ENCODE measurements around the gene NFIA. TPM values are rescaled to one million over a fixed set of nuclear protein-coding genes. Genes with fewer than 3 reads are reported as not detected.

Gene NFIA
- total and polyA plus RNA-seq, 10 of the 15 experiments (the other 5 are each of a cell fraction or from before 2014, with no cell fraction given): 0.10 to 0.16 TPM; not detected in 8

GRCh38 chr1:61307422-61308142 lies 225.2 kb downstream of the NFIA start:
- ChIA-PET POLR2A (no interaction called here), SMC1A (ENCODE audit: uncharacterized antibody, unreplicated experiment) (no interaction called here), RAD21 (ENCODE audit: unreplicated experiment) (no interaction called here), CTCF (no interaction called here)
- no peak overlapping the region for H3K27ac ChIP-seq (ENCODE audit: control insufficient read depth, insufficient read depth)
- H3K4me2 ChIP-seq (ENCODE audit: control insufficient read depth, insufficient read depth): no peak overlapping the region
- H3K36me3 ChIP-seq (ENCODE audit: control insufficient read depth in 2 of 2, insufficient read depth in 2 of 2, low read length in 1 of 2): no peaks in the 10 kb centered on the region
- ATAC-seq (no peak), DNase-seq (ENCODE audit: low read depth, low spot score) (no peak), FAIRE-seq (no peak)
- H3K9me3 ChIP-seq (replicated peaks; ENCODE audit: control insufficient read depth, insufficient read depth, low read length): no peaks in the 10 kb centered on the region
- intact Hi-C loops (cut with micrococcal nuclease; ENCODE audit: unreplicated experiment): no loop called here
- no peak overlapping the region for H3K4me3 ChIP-seq
- no peaks in the 10 kb centered on the region for H3K4me1 ChIP-seq (ENCODE audit: control insufficient read depth, insufficient read depth, low read length)
- H4K20me1 ChIP-seq (ENCODE audit: control insufficient read depth, insufficient read depth): no peaks in the 10 kb centered on the region
- WGBS (ENCODE audit: insufficient coverage, insufficient replicate concordance, low lambda C conversion rate, missing lambda C conversion rate): 2% methylated on average over 3 of the region's 3 CpGs
- BruUV-seq (replicated peaks): no TSS peak
- no peak overlapping the region for H2AFZ ChIP-seq (ENCODE audit: control insufficient read depth, low read depth, low read length)
- no peaks in the 10 kb centered on the region; a peak in 1 of 4 replicates for H3K27me3 ChIP-seq (replicated peaks in 1 of 2; ENCODE audit: control insufficient read depth in 2 of 2, insufficient read depth in 2 of 2, low read length in 1 of 2)
- no peaks in the 10 kb centered on the region for H3K79me2 ChIP-seq (ENCODE audit: control insufficient read depth, insufficient read depth, low read length)
- H3K9ac ChIP-seq (ENCODE audit: control insufficient read depth, insufficient read depth, low read length): no peak overlapping the region
- in situ Hi-C loops (cut with MboI): no loop called here
- TF ChIP-seq MYB (IDR thresholded peaks at IDR 0.05; ENCODE audit: borderline replicate concordance, low read depth, low read length) (no peak), KLF5 (IDR thresholded peaks at IDR 0.05; ENCODE audit: partially characterized antibody) (no peak), ATF2 (IDR thresholded peaks at IDR 0.05; ENCODE audit: low read length) (no peak), NRF1 (conservative IDR thresholded peaks at IDR 0.05; ENCODE audit: low read depth, low read length) (no peak), RELB (IDR thresholded peaks at IDR 0.05; ENCODE audit: low read depth) (no peak), EP300 (IDR thresholded peaks at IDR 0.05; ENCODE audit: borderline replicate concordance in 1 of 2, control insufficient read depth in 1 of 2, low read depth in 2 of 2, low read length in 2 of 2) (no peak), YY1 (IDR thresholded peaks at IDR 0.05; ENCODE audit: low read depth, low read length) (no peak), SP1 (IDR thresholded peaks at IDR 0.05; ENCODE audit: low read depth, low read length) (no peak), CUX1 (IDR thresholded peaks at IDR 0.05; ENCODE audit: insufficient replicate concordance, low read depth, low read length) (no peak), JUNB (IDR thresholded peaks at IDR 0.05) (no peak), E4F1 (IDR thresholded peaks at IDR 0.05; ENCODE audit: borderline replicate concordance, partially characterized antibody) (no peak), ZNF622 (IDR thresholded peaks at IDR 0.05) (no peak), WRNIP1 (IDR thresholded peaks at IDR 0.05; ENCODE audit: borderline replicate concordance, low read depth, low read length) (no peak)

Data from GM12878 (cell line).